Measurements from ENCODE around the gene DNAJC22. TPM values are rescaled to one million over a fixed set of nuclear protein-coding genes. Genes with fewer than 3 reads are reported as not detected.

DNAJC22 gene
- total RNA-seq, 1 donor from 2014 or later: 1.8 TPM

DNA sequence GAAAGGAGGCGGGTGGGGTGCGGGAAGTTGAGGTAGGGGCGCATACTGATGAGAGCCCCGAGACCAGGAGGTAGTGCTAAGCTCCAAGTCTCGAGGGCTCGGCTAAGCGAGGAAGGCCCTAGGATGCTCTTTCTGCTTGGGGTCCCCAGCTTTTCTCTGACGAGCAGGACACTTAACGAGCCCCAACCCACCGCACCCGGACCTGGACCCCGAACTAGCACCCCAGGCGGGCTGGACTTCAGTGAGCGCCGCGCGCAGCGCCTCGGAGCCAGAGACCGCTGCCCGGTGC is 5.0 kb upstream of the DNAJC22 start:
- no peaks in the 10 kb centered on the region for H3K36me3 Mint-ChIP-seq (ENCODE audit: low read depth, unreplicated experiment)
- no peak overlapping the region for H3K4me3 Mint-ChIP-seq (ENCODE audit: unreplicated experiment)
- no peaks in the 10 kb centered on the region for H3K9me3 Mint-ChIP-seq (ENCODE audit: unreplicated experiment)
- H3K27ac Mint-ChIP-seq (ENCODE audit: unreplicated experiment): no peak overlapping the region
- no peak for DNase-seq (ENCODE audit: low spot score)
- peaks cover 42% of the 10 kb centered on the region for H3K27me3 Mint-ChIP-seq (ENCODE audit: unreplicated experiment)
- TF ChIP-seq, protein P1, sequence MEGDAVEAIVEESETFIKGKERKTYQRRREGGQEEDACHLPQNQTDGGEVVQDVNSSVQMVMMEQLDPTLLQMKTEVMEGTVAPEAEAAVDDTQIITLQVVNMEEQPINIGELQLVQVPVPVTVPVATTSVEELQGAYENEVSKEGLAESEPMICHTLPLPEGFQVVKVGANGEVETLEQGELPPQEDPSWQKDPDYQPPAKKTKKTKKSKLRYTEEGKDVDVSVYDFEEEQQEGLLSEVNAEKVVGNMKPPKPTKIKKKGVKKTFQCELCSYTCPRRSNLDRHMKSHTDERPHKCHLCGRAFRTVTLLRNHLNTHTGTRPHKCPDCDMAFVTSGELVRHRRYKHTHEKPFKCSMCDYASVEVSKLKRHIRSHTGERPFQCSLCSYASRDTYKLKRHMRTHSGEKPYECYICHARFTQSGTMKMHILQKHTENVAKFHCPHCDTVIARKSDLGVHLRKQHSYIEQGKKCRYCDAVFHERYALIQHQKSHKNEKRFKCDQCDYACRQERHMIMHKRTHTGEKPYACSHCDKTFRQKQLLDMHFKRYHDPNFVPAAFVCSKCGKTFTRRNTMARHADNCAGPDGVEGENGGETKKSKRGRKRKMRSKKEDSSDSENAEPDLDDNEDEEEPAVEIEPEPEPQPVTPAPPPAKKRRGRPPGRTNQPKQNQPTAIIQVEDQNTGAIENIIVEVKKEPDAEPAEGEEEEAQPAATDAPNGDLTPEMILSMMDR (IDR thresholded peaks at IDR 0.05; ENCODE audit: unreplicated experiment): no peak
- H3K4me1 Mint-ChIP-seq (ENCODE audit: unreplicated experiment): peaks cover 16% of the 10 kb centered on the region

DNA sequence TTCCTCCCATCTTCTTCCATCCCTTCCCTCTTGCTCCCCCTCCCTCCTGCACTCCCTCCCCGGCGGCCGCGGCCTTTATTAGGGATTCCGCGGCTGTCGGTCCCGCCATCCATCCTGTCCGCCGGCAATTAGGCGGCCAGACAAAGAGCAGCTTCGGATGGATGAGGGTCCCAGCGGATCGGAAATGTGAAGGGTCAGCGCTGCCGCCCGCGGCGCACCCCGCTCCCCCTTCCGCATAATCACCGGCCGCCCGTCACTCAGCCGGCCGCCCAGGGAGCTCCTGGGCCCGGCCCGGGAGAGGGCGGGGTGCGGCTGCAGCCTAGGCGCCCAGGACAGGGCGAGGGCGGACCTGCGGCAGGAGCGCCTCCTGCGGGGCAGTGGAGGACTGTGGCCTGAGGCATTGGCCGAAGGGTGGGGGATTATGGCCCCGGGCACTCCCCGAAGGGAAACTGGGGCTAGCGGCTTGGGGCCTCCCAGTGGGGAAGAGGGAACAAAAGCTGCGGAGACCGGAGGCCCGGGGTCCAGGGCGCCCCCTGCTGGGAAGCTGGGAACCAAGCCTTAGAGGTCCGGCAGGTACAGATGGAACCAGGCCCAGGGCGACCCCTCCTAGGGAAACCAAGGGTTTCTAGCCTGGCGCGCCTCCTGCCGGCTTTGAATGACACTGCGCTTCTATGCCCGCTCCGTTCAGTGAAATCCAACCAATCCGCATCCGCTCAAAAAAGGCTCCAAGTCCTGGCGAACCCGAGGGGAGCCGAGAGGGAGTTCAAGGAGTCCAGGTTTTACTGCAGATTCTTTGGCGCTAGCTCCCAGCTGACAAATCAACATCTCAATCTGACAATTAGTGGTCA is 4.4 kb upstream of the DNAJC22 start:
- peaks cover 20% of the 10 kb centered on the region for H3K4me1 Mint-ChIP-seq (ENCODE audit: unreplicated experiment)
- H3K4me3 Mint-ChIP-seq (ENCODE audit: unreplicated experiment): peak overlapping the region; percentile 71
- H3K36me3 Mint-ChIP-seq (ENCODE audit: low read depth, unreplicated experiment): no peaks in the 10 kb centered on the region
- peak; percentile 94 for DNase-seq (ENCODE audit: low spot score)
- TF ChIP-seq, protein P1 (IDR thresholded peaks at IDR 0.05; ENCODE audit: unreplicated experiment): peak; percentile 99
- peaks cover 40% of the 10 kb centered on the region for H3K27me3 Mint-ChIP-seq (ENCODE audit: unreplicated experiment)
- no peaks in the 10 kb centered on the region for H3K9me3 Mint-ChIP-seq (ENCODE audit: unreplicated experiment)
- H3K27ac Mint-ChIP-seq (ENCODE audit: unreplicated experiment): no peak overlapping the region

DNA sequence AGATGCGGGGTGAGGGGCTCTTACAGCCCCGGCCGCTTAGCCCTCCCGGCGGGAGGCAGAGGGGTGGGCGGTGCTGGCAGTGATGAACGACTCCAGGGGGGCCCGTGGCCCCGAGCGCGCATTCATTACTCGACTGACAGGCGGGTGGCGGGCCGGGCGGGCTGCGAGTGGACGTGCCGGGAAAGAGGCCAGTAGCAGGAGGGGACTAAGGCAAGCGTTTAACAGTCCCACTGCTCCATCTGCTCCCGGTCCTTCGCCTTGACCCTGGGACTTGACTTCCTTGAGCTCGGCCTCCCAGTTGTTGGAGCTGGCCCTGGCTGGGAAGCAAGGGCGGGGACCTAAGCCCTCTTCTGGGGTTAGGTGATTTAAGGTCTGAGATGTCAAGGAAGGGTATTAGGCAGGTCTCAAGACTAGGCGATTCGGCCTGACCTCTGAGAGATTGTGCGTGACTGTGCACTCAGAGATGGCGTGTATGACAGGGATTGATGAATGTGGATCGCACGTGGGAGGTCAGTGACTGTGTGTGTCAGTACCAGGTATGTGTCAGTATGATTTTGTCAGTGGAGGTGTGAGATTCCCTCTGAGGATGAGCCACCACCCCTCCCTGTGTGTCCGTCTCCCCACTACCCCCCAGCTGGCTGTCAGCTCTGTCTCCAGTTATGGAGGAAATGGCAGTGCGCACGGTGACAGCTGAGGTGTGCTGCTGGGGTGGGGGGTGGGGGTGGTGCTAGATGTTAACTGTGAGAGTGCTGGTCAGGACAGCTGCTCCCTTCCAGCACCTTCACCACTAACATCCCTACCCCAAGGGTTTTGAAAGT is 3.6 kb upstream of the DNAJC22 start:
- H3K36me3 Mint-ChIP-seq (ENCODE audit: low read depth, unreplicated experiment): no peaks in the 10 kb centered on the region
- peaks cover 20% of the 10 kb centered on the region for H3K4me1 Mint-ChIP-seq (ENCODE audit: unreplicated experiment)
- H3K27me3 Mint-ChIP-seq (ENCODE audit: unreplicated experiment): peaks cover 36% of the 10 kb centered on the region
- peak overlapping the region; percentile 45 for H3K4me3 Mint-ChIP-seq (ENCODE audit: unreplicated experiment)
- TF ChIP-seq, protein P1 (IDR thresholded peaks at IDR 0.05; ENCODE audit: unreplicated experiment): no peak
- DNase-seq (ENCODE audit: low spot score): no peak
- no peaks in the 10 kb centered on the region for H3K9me3 Mint-ChIP-seq (ENCODE audit: unreplicated experiment)
- no peak overlapping the region for H3K27ac Mint-ChIP-seq (ENCODE audit: unreplicated experiment)

DNA sequence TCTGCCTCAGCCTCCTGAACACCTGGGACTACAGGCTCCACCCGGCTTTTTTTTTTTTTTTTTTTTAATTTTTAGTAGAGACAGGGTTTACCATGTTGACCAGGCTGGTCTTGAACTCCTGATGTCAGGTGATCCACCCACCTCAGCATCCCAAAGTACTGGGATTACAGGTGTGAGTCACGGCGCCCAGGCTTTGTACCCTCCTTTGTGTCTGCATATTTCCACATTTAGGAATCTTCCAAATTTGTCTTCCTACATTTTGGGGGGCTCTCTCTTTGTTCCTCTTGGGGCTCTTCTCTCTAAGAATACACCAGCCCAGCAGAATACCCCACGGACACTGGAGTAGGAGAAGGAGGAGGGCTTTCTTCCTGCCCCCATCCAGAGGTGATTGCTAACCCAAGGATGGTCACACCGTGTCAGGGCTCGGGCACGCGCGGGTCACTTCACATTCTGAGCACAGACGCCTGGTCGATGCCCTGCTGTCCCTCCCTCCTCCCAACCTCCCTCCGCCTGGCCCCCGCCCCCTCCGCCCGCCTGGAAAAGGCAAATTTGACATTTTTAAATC is 2.1 kb upstream of the DNAJC22 start:
- TF ChIP-seq, protein P1 (IDR thresholded peaks at IDR 0.05; ENCODE audit: unreplicated experiment): no peak
- H3K4me3 Mint-ChIP-seq (ENCODE audit: unreplicated experiment): no peak overlapping the region
- peaks cover 37% of the 10 kb centered on the region for H3K27me3 Mint-ChIP-seq (ENCODE audit: unreplicated experiment)
- H3K9me3 Mint-ChIP-seq (ENCODE audit: unreplicated experiment): no peaks in the 10 kb centered on the region
- H3K4me1 Mint-ChIP-seq (ENCODE audit: unreplicated experiment): peaks cover 24% of the 10 kb centered on the region
- H3K36me3 Mint-ChIP-seq (ENCODE audit: low read depth, unreplicated experiment): no peaks in the 10 kb centered on the region
- DNase-seq (ENCODE audit: low spot score): no peak
- no peak overlapping the region for H3K27ac Mint-ChIP-seq (ENCODE audit: unreplicated experiment)
